Left hindlimb (tissue), 1 donor: ENCODE data around the gene SIVA1.
"Not testable (repeated sequence)": the region's sequence is repeated elsewhere in the genome, so short reads cannot be mapped to it uniquely, and the experiment has no call there.

ENCODE experiments used
- DNase-seq: peaks from one replicate; pipeline ENCODE4 v3.0.0-alpha.2; 2018

The SIVA1 gene

DNA sequence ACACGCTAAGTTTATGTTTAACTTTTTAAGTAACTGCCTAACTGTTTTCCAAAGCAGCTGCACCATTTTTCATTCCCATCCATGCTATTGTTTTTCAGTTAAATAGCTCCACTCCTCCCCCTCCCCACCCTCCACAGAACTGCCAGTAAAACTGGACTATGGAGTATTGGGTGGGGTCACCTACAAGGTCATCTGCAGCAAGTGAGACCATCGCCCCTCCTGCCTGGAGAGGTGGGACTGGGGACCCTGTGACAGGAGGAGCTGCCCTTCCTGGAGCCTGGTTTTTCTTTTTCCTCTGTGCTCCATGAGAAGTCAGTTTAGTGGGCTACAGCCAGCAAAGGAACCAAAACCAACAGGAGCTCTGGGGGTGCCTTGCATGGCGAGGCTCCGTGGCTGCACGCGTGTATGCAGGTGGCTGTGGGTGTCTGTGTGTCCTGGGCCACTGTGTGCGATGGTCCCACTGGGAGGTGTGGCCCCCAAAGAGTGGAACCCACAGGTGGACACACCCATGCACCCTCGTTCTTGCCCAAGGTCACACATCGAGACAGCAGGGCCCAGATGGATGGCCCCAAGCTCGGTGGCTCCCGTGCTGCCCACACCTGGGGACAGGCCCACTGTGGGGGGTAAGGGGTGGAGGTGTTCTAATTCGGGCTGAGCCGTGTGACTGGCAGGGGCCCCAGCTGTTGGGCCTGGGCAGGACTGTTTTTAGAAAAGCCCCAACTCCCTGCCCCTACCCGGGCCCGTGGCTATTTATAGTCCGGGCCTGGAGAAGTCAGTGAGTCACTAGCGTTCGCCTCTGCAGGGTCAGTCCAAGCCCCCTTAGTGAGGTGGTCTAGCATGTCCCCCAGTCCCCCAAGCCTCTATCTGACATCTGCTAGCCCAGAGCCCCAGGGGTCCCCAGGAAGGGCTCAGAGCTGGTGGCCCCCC lies 31.2 kb upstream of the SIVA1 start:
- DNase-seq = no peak

GRCh38 chr14:104722938-104723650 lies 29.9 kb upstream of the SIVA1 start:
- DNase-seq = no peak

DNA sequence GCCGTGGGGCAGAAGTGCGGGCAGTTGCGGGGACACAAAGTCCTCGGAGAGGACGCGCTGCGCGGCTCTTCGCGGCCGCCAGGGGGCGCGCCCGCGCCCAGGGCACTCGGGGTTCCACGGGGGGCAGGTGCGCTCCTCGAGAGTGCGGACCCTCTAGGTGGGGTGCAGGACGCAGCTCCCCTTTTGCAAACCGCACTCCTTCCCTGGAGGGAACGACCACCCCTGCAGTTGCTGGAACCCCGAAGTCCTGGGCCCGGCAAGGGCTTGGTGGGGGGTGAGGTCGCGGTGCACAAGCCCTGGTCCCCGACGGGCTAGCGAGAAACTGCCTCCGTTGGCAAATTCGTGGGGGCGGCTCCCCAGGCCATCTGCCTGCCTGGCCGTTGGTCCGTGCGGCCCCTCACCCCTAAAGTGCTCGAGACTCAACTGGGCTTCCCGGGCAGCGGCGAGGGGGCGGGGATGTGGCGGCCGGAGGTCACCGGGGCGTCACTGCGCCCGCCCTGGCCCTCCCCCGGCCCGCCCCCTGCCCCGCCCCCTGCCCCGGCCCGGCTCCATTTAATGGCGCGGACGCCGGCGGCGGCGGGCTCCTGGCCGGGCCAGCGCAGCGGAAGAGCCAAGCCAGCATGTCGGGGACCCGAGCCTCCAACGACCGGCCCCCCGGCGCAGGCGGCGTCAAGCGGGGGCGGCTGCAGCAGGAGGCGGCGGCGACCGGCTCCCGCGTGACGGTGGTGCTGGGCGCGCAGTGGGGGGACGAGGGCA lies 29.1 kb upstream of the SIVA1 start, which contains the start of gene ADSS1:
ADSS1 (plus strand) TSS at position 579 of the 756 bp plus-strand sequence; CDS start at position 621, 42 bp downstream.
- peak; percentile 74 for DNase-seq

GRCh38 chr14:104724407-104724980 lies 28.5 kb upstream of the SIVA1 start:
- DNase-seq = no peak

DNA sequence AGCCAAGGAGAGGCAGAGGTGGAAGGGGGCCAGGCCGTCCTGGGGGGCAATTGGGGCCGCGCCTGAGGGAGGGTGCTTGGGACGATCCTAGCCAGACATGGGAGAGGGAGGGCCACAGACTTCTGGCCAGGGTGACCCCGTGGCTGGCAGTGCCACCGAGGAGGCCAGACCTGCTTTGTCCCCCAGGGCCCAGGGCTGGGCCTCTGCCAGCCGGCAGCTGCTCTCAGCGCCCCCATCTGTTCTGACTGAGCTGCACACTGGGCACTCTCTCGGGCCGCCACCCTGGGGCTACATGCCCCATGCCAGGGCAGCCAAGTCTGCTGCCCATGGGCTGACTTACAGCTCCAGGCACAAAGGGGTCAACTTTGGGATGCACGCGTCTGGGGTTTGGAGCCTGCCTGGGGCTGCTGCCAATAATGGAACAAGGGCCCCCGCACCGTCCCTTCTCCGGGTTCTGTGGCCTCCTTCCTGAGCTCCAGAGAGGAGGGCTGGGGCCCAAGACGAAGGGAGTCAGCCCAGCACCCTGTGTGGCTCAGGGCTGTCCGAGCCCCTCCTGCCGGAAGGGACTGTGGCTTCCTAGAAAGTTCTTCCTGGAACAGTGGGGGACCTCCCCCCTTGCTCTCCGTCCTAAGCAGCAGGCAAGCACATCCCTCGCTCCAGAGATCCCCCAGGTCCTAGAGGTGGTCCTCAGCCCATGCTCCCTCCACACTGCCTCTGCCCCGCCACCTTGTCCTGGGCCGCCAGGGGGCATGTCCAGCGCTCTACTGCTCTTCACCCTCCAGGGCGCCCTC lies 27.8 kb upstream of the SIVA1 start:
- DNase-seq = peak; percentile 72

DNA sequence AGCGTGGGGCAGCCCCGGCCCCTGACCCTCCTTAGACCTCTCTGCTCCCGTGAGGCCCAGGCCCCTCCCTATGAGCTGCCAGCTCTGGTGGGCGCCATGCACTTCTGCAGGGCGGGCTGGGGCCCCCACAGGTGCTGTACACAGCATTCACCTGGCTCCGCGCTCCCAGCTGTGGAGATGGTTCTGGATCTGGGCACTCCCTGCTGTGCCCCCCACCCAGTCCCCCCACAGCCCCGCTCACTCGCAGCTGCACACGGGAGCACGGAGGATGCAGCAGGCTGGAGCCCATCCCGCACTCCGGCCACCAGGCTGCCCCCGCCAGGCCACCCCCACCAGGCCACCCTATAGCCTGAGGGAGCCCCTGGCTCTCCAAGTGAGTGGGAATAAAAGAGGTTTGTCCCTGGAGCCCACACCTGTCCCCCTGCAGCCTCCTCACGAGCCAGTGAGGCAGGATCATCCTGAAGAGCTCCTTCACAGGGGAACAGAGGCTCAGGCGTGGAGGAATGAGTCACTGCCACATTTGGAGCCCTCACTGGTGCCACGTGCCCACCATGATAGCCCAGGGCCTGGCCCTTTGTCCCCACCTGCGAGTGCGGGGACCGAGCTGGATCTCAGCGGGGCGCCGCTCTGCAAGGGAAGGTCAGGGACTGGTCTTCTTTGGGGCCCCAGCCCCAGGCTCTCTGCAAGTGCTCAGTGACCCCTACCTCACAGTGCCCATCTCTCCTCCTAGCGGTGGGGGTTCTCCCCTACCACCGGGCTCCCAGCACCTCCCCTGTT lies 27.0 kb upstream of the SIVA1 start:
- no peak for DNase-seq

- no peak for DNase-seq
These were observed 26.1 kb upstream of the SIVA1 start for GRCh38 chr14:104726600-104727451.

DNA sequence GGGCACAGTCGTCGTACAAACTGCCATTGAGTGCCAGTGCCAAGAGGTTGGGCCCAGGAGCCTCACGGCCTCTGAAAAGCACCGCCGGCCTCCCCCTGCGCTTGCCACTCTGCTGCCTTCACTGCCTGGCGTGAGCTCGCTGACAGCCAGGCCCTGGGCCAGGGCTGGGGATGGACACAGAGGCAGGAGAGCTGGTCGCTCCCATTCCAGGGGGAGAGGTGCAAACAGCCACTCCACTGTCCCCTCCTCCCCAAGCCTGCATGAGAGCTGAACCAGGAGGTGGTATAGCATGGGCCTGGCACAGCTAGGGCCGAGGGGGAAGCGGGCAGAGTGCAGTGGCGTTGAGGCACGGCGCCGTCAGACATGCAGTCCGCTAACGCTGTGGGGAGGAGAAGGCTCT lies 24.3 kb upstream of the SIVA1 start:
- no peak for DNase-seq

- not testable (repeated sequence) for DNase-seq
These were observed 23.6 kb upstream of the SIVA1 start for GRCh38 chr14:104729176-104729834.

DNA sequence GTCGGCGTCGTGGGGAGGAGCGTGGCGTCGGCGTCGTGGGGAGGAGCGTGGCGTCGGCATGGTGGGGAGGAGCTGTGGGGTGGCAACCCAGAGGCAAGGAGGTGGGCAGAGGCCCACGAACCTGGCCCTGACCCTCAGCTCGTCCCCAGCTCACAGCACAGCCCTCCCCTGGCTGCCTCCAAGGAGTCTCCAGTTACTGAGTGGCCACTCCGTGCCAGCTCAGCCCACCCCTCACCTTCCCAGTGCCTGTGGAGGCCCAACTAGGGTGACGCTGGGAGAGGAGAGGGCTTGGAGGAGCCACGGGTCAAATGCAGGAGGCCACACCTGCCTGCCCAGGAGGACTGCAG lies 23.1 kb upstream of the SIVA1 start:
- no peak for DNase-seq

GRCh38 chr14:104730487-104730886 lies 22.5 kb upstream of the SIVA1 start:
- DNase-seq = no peak

DNA sequence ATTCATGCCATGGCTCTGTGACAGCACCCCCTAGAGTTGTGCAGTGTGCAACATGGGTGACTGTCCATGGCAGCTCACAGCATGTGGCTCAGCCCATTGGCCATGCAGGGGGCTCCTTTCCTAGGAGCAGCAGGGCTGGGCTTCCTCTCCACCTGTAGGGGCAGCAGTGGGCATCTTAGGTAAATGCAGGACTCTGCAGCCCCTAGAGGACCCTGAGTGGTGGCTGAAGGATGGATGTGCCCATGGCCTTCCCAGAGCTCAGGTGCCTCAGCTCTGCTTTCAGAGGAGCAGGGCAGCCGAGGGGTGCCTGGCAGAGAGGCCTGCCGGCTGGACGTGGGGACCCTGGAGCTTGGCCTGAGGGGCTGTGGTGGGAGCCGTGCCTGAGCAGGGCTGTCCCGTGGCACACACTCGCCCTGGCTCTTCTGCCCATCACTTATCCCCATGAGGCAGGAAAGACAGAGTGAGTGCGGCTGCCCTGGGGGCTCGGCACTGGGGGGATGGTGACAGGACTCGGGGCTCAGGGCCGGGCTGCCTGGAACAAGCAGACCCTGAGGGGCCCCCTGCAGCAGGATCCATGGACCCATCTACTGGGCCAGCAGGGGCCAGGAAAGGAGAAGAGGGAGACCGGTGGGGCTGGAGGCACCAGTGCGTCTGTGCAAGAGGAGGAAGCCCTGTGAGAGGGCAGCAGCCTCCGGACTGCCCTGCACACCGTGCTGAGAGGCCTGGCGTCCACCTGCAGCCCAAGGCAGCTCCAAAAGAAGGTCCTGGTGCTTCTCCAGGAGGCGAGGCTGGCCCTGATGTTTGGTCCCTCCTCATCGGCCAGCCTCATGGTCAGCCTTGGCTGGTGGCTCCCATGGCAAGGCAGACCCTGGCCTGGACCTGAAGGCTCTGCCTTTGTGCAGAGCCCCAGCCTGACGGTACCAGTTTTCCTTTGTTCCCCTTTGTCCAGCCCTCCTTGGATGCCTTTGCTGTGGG lies 21.3 kb upstream of the SIVA1 start:
- no peak for DNase-seq

GRCh38 chr14:104732355-104732804 lies 20.6 kb upstream of the SIVA1 start:
- DNase-seq = no peak

DNA sequence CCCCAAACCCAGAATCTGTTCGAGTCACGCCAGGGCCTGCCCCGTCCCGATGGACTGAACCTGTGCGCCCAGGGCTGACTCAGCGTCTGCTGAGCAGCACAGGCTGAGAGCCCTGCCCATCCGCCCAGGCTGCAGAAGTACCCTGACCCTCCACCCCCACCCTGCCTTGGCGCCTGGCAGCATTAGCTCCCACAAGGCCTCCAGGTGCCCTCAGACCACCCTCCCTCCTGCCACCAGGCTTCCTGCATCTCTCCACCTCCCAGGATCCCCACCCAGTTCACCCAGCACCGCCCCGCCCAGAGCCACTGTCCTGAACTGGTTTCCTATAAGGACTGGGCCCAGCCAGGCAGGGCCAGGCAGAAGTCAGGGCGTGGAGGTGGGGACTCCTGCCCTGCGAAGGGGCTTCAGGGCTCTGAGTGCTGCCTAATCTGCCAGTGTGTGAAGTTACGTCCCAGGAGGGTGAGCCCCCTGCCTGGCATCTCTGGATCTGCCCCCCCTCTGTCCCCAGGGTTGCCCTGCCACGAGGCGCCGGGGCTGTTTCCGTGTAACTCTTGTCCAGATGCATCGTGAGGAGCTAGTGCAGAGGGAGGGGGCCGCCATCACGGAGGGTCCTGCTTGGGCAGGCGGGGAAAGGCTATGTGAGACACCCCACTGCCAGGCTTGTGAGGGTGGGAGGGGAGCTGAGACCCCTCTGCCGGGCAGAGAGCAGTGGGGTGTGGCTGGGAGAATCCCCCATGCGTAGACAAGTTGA lies 19.8 kb upstream of the SIVA1 start:
- DNase-seq = no peak

- DNase-seq = no peak
These were observed 18.8 kb upstream of the SIVA1 start for GRCh38 chr14:104734051-104734587.

DNA sequence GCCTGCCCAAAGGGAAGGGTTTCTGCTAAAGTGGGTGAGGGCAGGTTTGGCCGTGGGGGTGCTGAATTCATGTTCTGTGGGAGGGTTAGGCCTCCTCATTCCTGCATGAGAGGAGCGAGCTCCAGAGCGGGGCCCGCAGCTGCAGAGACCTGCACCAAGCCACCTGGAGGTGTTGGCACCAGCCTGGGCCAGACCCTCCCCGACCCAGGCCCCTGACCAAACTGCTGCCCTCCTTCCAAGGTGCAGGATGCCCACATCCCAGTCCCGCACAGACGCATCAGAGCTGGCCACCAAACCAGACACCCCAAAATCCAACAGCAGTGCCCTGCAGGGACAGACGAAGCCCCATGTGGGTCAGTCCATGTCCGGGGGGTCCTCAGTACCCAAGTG lies 18.4 kb upstream of the SIVA1 start:
- DNase-seq = no peak
